ENCODE data around the gene YAP1.

DNA sequence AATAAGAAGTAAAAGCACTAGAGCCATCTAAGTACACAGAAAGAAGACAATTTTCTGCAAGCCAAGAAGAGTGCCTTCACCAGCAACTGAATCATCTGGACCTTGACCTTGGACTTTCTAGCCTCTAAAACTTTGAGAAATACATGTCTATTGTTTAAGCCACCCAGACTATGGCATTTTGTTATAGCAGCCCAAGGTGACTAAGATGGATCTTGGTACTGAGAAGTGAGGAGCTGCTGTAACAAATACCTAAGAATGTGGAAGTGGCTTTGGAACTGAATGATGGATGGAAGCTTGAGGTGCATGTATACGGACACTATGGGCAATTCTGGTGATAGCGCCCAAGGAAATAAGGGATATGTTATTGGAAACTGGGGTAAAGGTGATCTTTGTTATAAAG lies 48.1 kb upstream of the YAP1 start:
- no peak for TF ChIP-seq CTCF (IDR thresholded peaks at IDR 0.05)
- TF ChIP-seq POLR2A (IDR thresholded peaks at IDR 0.05) = no peak

Data from body of pancreas (tissue), 4 donors.